Medulla oblongata (tissue), 1 donor: ENCODE results near the gene PLPPR1.

ENCODE experiments used
- DNase-seq: peaks from one replicate; pipeline ENCODE4 v3.0.0-alpha.2; 2015; ENCODE audit errors: extremely low spot score

The PLPPR1 gene

DNA sequence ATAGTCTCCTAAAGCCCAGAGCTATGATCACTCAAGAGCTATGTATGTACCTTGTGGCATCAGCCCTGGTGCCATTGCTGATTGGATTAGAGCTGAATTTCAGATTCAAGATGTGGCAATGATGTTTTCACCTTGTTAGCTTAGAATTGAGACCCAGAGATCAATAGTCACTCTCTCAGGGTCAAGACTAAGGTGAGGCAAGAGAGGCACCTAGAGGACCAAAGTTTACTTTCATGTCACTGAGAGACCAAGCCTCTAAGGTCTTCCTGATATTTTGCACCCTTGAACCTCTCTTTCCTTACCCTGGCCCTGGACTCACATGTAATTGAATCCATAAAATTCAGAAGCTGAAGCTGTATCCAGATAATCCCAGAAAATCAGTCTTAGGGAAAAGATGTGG lies 313.4 kb downstream of the PLPPR1 start:
- no peak for DNase-seq

DNA sequence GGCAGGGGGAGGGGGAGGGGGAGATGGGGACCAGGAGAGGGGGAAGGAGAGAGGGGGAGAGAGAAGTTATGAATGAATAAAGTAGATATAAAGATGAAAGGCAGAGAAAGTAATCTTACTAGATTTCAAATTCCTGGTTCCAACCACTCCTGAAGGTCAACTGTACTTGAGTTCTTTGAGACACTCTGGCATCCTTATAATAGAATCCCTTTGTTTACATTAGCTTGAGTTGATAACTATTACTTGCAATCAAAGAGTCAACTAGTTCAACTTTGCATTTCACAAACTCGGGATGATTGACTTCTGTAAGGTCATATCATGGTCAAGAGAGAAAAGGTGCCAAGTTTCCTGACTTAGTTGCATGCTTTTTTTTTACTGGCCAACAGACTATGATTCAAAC lies 314.1 kb downstream of the PLPPR1 start:
- DNase-seq: no peak

GRCh38 chr9:101350285-101350684 lies 321.8 kb downstream of the PLPPR1 start:
- DNase-seq: no peak

GRCh38 chr9:101352892-101353463 lies 324.5 kb downstream of the PLPPR1 start:
- no peak for DNase-seq

DNA sequence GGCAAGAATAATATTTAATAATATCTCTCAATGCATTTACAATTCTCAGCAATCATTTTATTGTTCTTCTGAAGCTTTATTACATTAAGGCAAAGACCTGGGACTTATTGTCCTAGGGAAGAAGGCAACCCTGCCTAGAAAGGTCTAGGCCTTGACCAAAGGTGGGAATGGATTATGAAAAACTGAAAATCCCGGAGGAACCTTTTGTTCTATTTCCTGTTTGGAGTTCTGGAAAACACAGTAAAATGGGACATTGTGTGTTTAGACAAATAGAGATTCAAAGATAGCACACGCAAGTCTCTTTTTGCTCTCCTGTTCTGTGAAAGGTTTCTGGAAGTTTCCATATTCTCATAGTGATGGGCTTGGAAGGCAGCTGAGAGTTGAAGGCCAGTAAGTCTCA lies 325.2 kb downstream of the PLPPR1 start:
- no peak for DNase-seq

DNA sequence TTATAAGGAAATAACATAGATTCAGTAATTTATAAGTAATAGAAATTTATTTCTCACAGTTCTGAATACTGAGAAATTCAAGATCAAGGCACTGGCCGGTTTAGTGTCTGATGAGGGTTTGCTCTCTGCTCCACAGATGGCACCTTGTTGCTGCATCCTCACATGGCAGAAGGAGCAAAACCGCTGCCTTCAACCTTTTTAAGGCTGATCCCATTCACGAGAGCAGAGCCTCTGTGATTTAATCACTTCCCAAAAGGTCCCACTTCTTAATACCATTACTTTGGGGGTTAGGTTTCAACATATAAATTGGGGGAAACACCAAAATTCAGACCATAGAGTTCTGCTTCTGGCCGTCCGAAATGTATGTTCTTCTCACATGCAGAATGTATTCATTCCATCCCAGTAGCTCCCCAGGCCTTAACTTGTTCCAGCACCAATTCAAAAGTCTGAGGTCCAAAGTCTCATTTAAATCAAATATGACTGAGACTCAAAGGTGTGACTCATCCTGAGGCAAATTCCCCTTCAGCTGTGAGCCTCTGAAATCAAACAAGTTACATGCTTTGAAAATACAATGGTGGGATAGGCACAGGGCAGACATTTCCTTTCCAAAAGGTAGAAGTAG lies 325.7 kb downstream of the PLPPR1 start:
- DNase-seq: no peak

GRCh38 chr9:101354765-101355708 lies 326.5 kb downstream of the PLPPR1 start:
- DNase-seq: no peak

DNA sequence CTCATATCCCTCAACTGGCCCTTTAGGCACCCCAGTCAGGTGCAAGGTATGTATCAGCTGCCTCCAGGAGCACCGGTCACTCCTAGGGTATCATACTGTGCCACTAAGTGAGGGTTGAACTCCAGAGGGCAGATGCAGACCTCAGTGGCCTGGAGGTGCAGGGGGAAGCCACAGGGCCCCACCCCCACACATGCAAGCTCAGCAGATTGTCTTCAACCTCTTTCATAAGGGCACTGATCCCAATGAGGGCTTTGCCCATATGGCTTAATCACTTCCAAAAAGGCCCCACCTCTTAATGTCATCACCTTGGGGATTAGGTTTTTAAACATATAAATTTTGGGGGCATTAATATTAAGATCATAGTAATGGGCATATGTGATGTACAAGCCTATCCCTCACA lies 328.1 kb downstream of the PLPPR1 start:
- no peak for DNase-seq

DNA sequence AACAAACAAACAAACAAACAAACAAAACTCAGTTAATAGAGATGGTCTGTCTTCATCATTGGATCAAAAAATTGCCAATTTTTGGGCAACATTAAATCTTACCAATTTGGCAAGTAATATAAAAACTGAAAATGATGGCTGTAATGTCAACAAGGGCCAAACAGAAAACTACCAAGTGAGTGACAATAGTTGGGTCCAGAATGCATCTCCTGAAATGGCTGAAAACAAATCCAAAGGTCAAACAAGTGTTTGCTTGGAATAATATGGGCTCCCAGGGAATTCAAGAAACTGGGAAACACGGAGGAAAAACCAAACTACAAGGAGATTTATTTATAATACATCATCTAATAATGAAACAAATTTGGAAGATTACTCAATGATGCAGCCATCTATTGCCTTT lies 331.2 kb downstream of the PLPPR1 start:
- DNase-seq: no peak

DNA sequence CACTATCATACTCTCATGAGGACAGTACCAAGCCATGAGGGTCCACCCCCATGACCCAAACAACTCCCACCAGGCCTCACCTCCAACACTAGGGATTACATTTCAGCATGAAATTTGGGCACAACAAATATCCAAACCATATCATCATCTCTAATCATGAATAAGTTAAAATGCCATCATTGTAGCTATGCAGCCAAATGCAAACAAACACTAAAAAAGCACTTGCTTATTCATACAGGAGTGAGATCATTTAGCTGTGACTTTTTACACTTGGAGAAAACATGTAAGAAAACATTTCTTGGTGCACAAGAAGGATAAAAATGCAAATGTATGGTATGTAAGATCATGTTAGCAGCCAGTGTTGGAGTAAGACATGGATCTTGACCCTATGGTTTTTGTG lies 332.1 kb downstream of the PLPPR1 start:
- DNase-seq: no peak

DNA sequence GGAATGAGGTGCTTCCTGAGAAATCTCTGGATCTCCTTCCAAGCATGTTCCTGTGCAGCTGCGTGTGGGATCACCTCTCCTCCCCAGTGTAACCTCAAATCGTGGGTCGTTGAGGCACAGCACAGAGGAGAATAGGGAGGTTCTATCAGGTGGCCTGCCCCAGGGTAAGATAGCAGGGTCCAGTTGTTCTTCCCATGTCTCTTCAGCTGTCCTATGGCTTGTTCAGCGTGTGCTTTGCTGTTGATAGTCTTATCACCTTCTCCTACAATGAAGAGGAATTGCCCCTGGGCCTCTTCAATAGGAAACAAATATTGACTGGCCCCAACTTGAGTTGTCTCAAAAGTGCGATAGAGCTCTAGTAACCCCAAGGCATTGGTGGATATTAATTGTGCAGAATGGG lies 333.9 kb downstream of the PLPPR1 start:
- no peak for DNase-seq

GRCh38 chr9:101365181-101365580 lies 336.7 kb downstream of the PLPPR1 start:
- no peak for DNase-seq

- DNase-seq: no peak
Measured at GRCh38 chr9:101366038-101366756, 337.7 kb downstream of the PLPPR1 start.

GRCh38 chr9:101367323-101367722 lies 338.8 kb downstream of the PLPPR1 start:
- DNase-seq: no peak

- no peak for DNase-seq
Measured at GRCh38 chr9:101369286-101369685, 340.8 kb downstream of the PLPPR1 start.

GRCh38 chr9:101369884-101370531 lies 341.5 kb downstream of the PLPPR1 start:
- DNase-seq: no peak

- DNase-seq: no peak
Measured at GRCh38 chr9:101371813-101372212, 343.3 kb downstream of the PLPPR1 start.

DNA sequence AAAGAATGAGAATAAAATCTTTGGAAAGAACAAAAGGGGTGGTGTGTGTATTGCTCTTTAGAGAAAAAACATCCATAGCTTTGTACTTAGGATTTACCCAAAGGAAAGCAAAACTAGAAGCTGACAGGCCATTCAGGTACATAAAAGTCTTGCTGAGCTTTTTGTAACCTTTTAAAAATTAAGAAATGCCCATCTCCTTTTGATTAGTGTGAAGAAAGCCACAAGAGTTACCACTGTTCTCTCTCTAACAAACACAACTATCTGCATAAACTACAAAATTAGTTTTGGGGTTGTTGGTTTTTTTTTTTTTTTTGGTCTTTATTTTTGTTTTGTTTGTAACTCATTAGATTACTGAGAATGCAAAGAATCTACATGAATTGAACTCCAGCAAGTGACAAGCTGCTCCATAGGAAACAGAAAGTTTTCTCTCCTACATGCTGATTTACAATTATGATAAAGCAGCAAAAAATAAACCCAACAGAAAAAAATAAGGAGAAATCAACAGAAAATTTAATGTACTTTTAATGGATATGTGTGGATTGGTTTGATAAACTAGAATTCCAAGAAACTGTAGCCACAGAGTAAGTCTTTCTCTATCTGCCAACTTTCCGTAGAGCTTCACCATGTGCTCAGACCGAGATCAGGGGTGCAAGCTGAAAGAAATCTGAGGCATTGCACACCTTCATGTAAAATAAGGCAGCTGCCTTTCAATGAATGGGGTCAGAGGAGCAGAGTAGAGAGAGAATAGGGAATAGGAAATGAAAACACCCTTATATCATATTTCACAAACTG lies 344.0 kb downstream of the PLPPR1 start:
- no peak for DNase-seq
